ENCODE data around the gene CIBAR2.

Gene CIBAR2
- total RNA-seq = 0 reads per million in 3 experiments

DNA sequence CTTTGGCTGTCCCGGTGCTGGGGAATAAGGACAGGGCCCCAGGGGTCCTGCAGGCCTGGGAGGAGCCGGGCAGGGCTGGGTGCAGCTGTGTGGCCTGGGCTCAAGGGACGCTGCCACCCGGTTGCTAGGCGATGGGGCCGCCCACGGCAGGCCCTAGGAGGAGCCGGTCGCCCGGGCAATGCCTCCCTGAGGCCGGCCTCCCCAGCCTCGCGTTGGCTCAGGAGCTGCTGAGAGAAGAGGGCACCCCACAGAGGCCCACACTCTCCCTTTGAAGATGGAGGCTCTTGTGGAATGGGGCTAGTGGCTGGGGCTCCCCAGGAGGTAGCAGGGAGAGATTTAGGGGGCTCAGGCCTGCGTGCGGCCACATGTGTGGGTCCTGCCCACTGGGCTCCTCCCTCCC is at the start of gene CIBAR2:
Gene CIBAR2 (minus strand): TSS at position 109 of the 400 bp plus-strand sequence. CDS start 120 bp downstream, outside the sequence.
- DNase-seq = no peak

DNA sequence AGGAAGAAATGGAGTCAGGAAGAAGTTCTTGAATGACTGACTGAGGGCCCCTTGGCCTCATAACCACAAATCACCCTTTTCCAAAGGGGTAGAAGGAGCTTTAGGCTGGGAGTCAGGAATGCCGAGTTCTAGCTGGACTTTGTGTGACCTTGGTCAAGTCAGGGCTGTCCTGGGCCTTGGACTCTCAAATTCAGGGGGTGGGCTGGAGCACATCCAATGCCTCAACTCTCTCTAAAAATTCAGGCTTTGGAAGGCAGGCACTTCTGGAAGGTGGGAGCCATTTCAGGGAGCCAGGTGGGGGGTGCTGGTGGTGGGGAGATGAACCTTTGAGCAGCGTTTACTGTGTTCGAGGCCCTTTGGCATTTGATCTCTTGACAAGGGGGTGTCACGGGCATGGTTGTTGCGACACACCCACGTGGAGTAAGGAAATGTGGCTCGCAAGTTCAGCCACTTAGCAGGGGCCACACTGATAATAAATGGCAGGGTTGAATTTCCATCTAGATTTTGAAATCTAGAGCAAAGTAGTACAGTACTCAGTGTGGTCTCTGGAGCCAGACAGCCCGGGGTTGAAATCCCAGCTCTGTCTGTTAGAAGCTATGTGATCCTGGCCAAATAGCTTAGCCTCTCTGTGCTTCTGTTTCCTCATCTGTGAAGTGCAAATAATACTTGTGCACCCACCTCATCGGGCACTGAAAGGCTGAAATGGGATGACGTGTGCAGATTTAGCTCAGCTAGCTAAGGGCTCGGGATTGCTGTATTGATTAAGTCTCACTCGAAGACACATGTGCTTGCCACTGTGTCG is 47.1 kb upstream of the CIBAR2 start:
- DNase-seq = no peak

DNA sequence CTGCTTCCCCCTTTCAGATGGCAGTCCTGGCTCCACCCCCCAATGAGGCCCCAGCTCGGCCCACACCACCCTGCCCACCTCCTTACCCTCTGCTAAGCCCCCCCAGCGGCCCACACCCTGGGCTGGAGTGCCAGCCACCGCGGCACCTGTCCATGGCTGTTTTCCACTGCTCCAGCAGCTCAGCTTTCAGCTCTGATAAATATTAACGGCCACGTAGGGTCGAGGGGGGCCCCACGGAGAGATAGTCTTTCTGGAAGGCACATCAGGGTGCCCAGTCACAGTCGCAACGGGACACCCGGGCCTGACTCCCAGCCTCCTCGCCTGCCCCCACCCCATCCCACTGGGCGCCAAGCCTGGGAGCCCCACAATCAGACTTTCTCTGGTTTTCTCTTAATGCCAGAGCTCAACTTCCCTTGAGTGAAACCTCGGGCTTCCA is 46.5 kb upstream of the CIBAR2 start:
- DNase-seq = no peak

DNA sequence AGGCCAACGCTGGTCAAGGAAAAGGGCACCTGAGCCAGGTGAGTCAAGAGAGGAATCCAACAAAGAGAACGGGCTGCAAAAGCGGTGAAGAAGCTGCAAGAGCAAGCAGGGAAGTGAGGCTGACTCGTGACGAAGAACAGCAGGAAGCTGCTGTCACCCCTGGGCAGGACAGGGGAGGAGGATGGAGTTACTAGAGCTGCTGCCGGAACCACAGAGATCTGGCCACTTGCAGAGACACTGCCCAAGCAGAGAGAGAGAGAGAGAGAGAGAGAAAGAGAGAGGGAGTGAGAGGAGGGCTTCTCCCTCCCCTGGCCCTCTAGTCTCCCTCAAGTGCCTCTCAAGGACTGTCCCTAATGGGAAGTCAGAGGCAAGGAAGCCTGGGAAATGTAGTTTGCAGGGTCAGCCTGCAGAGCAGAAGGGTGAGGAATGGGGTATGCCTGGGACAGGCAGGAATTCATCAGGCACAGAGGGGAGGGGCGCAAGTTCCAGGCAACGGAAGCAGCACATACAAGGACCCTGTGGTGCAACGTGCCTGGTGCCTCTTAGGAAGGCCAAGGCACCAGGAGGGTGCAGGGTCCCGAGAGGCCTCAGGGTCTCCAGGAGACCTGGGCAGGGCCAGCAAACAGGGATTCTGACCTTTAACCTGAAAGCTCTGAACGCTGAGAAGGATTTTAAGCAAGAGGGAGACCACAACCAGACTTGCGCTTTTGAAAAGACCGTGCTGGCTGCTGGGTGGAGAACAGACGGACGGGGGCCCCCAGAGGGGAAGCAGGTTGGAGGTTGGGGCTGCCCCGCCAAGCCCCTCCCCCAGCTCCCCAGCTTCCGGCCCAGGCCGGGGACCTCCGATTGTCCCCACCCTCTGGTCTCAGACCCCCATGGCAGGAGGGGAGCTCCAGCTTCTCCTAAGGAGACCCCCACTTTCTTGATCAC is 45.8 kb upstream of the CIBAR2 start:
- peak; percentile 9 for DNase-seq

DNA sequence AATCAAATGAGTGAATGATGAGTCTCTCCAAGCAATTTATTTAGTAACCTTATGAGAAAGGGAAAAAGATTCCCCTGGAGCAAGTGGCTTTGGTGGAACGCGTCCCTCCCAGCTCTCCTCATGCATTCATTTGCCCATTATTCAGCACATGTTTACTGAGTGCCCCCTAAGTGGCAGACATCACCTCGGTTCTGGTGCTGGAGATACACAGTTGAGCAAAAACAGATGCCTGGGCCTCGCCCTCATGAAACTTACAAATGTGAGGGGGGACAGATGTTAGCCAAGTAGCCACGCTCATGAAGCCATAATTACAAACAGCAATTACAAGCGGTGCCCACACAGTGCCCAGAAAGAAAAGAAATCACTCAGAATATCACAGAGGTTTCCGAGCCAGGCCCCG is 45.1 kb upstream of the CIBAR2 start:
- no peak for DNase-seq

DNA sequence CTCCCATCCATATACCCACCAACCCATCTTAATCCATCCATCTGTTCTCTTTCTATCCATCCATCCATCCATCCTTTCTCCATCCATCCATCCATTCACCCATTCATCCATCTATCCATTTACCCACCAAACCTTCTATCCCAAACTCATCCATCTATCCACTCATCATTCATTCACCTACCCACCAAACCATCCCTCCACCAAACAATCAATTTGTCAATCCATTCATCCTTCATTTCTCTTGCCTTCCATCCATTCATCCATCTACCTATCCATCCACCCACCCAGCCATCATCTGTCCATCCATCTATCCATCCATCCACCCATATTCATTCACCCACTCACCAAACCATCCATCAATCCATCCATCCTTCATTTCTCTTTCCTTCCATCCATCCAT is 44.6 kb upstream of the CIBAR2 start:
- no peak for DNase-seq

DNA sequence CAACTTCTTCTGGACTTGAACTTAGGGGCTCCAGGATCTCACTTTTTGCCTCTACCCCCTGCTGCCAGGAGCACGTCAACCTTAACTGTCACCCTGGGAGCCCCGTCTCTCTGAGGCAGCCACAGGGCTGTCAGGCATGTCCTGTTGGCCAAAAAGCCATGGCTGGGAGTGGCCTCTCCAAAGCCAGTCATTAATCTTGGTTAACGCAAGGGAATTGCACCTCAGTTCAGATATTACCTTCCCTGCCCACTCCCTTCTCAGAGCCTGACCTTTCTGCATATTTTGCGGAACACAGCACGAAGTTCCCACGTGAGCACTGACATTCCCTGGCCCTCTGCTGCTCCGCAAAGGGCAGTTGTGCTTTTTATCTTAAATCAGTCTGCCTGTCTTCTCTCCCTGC is 44.2 kb upstream of the CIBAR2 start:
- DNase-seq = no peak

DNA sequence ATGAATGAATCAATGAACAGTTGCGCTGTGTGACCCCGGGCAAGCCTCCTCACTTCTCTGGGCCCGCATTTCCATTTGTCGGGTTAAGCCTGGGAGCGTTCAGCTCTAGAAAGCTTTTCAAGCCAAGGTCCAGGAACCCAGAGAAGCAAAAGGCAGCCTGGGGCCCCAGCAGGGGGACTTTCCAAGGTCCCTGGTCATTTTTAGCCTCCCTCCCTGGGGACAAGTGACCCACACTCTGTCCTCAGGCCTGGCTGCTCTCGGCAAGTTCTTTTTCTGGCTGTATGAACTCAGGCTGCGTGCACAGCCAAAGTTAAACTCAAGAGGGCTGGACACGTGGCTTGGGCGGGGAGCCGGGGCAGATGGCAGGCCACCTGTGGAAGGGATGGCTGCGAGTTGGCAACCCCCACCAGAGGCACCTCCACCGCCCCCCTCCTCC is 41.4 kb upstream of the CIBAR2 start:
- no peak for DNase-seq

DNA sequence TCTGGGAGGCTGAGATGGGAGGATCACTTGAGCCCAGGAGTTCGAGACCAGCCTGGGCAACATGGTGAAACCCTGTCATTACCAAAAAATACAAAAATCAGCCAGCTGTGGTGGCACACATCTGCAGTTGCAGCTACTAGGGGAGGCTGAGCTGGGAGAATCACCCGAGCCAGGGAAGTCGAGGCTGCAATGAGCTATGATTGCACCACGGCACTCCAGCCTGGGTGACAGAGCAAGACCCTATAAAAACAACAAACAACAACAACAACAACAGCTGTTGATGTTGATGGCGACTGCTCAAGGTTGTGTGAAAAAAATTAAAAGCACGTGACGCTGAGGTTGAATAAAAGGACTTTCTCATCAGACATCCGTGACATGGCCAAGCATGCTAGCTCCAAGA is 40.8 kb upstream of the CIBAR2 start:
- DNase-seq = no peak

DNA sequence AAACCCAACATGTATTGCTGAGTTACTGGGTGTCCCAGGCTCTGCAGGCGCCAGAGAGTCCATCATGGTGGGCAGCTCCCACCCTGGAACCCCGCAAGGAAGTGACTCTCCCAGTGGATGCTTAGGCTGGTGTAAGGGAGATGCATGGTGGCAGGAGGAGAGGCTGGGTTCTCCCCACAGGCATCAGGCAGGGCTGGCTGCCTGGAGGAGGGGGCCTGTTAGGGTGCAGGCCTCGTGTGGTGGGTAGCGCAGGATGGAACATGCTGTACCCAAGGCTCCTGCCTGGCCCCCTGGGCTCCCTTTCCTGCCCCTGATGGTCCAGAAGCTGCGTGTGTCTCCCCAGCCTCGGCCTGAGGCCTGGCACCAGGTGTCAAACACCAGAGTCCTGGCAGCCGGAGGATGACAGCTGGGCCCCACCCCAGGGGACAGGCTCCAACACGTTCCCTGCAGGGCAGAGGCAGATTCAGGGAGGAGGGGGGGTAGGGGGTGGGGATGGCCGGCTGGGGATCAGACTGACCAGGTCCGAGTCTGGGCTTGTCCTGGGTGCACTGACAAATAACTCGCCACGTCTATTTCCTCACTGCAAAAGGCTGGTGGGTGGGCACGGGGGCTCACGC is 40.2 kb upstream of the CIBAR2 start:
- no peak for DNase-seq

DNA sequence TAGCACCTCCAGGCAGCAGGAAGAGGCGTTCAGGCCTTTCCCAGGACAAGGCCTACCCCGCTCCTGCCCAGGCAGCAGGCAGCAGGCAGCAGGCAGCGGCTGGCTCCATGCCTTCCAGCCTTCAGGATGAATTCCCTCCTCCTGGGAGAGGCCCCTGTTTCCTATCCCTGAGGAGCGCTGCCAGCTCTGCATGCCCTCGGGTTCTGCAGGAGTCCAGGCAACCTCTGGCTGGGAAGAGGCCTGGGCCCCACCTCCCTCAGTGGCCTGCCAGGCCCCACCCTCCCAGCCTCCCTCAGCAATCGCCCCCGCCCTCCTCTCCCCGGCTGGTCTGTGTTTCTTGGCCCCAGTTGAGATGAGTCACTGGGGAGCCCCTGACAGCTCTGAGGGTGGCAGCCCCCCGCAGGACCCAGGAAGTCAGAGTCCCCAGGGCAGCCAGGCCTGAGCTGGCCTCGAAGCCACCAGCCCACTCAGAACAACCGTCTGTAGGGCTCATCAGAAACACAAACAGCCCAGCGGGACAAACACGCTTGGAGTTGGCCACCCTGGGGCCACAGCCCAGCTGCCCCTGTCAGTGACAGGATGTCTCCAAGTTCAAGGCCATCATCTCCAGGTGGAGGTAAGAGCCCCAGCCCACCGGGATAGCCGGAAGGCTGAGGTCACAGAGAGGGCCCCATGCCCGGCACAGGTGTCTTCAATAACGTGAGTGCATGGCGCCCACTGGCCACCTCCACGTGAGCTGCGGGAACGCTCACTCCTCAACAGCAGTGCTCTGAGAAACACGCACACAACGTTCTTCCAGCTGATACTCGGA is 39.5 kb upstream of the CIBAR2 start:
- DNase-seq = no peak

DNA sequence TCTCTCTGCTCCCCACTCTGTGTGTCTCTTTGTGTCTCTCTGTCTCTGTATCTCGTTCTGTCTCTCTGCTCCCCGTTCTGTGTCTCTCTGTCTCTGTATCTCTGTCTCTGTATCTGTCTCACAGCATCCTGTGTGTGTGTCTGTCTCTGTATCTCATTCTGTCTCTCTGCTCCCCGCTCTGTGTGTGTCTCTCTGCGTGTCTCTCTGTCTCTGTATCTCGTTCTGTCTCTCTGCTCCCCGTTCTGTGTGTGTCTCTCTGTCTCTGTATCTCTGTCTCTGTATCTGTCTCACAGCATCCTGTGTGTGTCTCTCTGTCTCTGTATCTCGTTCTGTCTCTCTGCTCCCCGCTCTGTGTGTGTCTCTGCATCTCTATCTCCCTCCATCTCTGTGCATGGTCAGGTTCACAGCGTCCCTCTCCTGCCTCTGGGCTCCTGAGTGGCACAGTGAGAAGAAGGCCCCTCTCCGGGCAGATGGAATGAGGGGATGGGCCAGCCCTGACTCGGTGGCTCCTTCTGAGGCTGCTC is 38.9 kb upstream of the CIBAR2 start:
- no peak for DNase-seq

DNA sequence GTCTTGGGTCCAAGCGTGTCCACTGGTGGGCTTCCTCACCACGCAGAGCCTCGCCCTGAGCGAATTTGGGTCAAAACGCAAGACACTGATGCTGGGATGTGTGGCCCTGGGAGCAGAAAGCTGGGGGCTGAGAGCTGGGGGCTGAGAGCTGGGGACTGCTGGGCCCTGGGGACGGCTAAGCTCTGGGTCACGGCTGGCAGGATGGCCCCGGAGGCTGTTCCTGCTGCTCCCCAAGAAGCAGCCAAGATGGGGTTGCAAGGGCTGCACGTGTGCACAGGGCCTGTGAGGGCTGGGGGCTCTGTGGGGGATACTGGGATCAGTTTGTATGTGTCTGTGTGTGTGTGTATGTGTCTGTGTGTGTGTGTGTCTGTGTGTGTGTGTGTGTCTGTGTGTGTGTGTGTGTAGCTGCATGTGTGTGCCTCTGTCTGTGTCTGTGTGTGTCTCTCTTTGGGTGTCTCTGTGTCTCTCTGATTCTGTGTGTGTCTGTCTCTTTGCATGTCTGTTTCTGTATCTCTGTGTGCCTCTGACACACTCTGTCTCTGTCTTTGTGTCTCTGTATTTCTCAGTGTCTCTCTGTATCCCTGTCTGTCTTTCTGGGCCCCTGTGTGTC is 38.2 kb upstream of the CIBAR2 start:
- DNase-seq = no peak

DNA sequence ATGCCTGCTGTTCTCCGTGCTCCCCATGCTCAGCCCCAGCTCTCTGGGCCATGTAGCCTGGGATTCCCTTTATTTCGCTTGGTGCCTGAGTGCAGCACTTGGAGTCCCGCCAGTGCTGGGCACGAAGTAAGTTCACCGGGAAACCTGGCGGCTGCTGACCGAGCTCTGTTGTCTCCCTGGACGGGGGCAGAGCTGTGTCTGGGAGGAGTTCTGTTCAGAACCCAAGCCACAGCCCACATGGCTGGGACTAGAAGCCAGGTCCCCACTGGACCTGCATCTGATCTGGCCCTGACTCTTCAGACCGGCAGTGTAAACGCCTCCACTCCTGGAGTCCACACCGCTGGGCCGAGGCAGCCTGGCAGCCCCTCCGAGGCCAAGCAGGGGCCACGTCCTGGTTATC is 37.5 kb upstream of the CIBAR2 start:
- no peak for DNase-seq

DNA sequence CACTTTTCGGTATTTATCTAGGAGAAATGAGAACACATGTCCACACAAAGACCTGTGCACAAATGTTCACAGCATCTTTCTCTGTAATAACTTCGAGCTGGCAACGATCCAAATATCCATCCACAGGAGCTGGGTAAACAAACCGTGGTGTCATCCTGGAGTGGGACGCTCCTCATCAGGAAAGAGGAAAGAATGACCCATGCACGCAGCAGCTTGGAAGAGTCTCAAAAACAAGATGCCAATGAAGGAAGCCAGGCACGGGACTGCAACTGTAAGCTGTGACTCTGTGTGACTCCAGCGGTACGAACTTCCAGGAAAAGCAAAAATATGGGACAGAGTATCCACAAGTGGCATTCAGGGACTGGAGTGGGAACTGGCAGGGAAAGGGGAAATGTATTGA is 36.7 kb upstream of the CIBAR2 start:
- no peak for DNase-seq

DNA sequence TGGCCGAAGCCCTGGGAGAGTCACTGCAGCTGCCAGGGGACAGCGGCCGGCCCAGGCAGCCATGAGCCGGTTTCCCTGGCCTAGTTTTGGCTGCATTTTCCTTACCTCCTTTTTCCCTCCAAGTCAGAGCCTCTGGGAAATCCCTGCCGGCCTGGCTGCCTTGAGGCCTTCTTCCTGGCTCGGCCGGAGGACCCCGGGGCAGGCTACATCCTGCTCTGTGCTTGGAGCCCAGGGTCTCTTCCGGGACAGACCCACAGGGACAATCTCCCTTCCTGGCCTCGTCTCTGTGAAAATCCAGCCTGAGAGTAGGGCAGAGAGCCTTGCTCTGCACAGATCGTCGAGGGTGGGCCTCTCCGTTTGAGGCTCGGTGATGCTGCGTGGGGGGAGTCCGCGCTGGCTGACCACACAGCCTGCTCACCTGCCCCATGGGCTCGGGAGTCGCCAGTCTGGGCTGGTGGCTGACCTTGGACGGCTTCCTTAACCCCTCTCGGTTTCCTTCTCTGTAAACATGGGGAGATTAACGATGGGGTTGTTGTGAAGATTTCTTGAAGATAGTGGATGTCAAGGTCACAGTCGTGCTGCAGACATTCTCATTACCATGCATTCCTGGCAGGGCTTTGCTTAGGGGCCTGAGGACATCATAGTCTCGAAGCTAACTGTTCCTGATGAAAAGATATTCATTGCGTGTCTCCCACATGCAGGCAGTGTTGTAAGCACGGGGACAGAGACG is 34.8 kb upstream of the CIBAR2 start:
- no peak for DNase-seq

DNA sequence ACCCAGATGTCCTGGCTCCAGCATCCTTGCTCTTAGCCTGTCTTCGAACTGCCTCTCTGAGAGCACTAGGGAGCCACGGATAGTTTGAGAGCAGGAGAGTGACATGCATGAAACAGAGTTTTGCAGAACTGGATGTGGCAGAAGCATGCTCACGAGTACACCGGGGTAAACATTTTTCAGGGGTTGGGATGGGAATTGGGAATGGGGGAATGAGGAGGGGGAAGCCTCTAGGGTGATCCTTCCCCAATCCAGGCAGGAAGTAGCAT is 34.2 kb upstream of the CIBAR2 start:
- DNase-seq = no peak

DNA sequence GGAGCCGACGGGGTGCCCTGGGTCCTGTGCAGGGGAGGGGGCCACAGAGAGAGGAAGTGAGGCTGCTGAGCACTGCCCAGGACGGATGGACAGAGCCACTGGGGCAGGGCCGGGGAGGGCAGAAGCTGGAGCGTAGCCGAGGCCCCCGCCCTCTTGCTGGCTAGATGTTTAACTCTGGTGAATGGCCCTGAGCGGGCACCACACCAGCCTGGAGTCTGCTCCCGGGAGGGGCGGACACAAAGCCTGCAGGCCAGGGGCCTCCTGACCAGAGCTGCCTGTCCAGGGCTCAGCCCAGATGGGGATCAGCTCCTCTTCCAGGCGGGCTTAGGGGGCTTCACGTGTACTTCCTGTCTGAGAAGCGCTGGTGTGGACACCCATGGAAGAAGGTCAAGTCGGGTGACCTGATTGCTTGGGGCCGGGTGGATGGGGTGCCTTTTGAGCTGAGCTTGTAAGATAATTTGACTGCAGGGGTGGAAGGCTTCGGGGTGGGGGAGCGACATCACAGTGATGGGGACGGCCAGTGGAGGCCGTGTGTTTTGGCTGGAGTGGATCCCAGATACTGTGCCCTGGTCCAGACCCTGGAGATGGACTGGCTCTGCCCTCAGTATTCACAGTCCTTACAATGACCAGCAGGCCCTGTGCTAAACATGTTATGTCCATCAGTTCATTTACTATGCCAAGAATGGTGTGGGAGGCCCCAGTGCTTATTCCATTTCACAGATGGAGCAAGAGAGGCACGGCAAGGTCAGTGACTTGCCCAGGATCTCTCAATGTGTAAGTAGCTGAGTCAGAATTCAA is 33.7 kb upstream of the CIBAR2 start:
- DNase-seq = no peak

DNA sequence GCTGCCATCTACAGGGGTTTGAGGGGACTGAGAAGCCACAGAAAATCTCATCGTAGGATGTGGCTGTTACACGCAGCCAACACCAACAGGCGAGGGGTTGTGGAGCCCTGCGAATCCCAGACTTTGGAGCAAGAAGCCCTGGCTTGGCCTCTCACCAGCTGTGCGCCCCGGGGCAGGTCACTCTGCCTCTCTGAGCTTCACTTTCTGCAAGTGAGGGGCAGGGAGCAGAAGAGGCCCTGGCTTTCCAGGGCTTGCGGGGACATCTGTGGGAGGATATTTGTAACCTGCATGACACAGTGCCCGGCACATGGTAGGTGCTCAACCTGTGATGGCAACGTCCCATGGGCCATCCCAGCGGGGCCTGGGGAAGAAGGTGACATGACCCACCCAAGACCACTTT is 32.9 kb upstream of the CIBAR2 start:
- no peak for DNase-seq

Data from central memory CD4-positive, alpha-beta T cell (primary cell).